Measurements from ENCODE around the gene HTATSF1.

The HTATSF1 gene

GRCh38 chrX:136497556-136498052 is at the start of gene HTATSF1:
HTATSF1 (plus strand) TSS chrX:136497592; CDS start chrX:136497685, 93 bp downstream.
- DNase-seq: no peak

- no peak for DNase-seq
Observed at GRCh38 chrX:136447968-136448367, 49.4 kb upstream of the HTATSF1 start.

DNA sequence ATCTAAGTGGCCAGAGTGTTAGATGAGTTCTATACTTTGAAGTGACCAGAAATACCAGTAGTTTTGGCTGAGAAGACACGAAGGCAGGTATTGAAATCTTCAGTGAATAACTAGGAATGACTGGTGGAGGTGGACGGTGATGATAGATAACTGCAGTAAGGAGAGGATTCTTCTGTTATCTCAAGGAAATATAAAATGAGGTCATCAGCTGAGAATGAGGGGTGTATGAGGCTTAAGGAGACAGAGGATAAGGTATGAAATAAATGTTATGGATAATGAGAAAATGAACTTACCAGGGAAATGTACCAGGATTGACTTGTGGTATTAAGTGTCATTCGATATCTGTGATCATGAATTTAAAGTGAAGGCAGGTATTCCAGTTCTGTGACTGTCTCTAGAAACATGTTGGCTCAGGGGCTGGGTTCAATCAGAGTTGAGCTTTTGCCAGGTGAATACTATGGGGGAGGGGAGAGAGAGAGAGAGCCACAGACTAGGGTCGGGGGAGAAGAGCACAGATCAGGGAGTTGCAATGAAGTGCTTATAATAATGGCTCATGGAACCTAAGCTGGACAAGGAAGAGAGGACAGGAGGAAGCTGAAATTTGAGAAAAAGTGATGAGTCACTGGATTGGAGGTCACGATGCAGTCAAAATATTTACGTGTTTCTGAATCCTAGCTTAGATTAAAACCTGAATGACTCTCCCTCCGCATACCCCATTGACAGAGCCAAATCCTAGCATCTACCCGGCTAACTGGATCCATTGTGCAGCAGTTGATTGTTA is 47.2 kb upstream of the HTATSF1 start:
- no peak for DNase-seq

- no peak for DNase-seq
Observed at GRCh38 chrX:136452614-136453013, 44.8 kb upstream of the HTATSF1 start.

GRCh38 chrX:136453114-136453513 is 44.3 kb upstream of the HTATSF1 start:
- DNase-seq: no peak

GRCh38 chrX:136453771-136454170 is 43.6 kb upstream of the HTATSF1 start:
- DNase-seq: no peak

DNA sequence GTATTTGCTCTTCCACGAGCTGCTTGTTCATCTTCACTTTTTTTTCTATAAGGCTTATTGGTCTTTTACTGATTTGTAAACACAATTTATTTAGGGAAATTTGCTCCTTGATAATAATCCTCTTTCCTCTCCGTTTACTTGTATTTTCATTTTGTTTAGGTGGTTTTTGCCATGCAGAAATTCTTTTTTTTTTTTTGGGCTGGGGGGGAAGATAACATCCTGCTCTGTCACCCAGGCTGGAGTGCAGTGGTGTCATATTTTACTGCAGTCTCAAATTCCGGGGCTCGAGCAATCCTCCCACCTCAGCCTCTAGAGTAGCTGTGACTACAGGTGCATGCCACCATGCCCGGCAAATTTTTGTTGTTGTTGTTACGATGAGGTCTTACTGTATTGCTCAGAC is 41.3 kb upstream of the HTATSF1 start:
- DNase-seq: no peak

DNA sequence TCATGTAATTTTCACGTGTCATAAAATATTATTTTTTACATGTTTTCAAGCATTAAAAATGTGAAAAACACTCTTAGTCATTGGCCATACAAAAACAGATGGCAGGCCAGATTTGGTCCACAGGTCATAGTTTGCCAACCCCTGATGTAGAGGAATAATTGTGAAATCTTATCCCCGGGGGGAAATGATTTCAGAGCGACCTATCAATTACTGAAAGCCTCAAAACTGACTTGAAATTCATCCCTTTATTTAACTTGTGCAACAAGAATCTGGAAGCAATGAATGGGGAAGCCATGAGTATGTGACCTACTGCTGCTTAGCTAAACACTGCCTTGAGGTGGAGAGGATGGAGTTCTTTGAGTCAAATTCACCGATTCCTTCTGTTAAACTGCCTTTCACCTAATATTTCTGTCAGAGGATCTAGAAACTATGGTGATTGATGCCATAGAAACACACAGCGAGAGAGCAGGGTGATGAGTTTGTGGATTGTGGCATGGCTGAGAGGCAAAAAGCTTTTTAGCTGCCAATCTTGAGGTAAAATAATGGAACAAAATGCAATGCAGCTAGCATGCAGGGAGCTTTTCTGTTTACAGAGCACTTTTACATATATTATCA is 40.0 kb upstream of the HTATSF1 start:
- no peak for DNase-seq

DNA sequence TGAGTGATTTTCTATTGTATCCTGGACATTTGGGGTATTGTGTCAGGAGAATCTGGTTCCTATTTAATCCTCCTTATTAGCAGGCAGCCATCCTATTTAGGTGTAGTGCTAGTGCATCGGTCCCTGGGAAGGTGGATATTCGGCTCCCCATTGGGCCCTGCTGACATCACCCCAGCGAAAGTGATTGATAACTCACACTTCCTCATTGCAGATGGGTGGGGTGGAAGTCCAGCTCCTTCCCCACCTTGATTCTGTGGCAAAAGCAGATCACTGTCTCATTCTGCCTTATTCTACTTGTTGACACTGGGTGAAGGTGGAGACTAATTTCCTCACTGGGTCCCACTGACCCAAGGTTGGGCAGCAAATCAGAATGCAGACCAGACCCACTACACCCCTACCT is 32.8 kb upstream of the HTATSF1 start:
- DNase-seq: no peak

DNA sequence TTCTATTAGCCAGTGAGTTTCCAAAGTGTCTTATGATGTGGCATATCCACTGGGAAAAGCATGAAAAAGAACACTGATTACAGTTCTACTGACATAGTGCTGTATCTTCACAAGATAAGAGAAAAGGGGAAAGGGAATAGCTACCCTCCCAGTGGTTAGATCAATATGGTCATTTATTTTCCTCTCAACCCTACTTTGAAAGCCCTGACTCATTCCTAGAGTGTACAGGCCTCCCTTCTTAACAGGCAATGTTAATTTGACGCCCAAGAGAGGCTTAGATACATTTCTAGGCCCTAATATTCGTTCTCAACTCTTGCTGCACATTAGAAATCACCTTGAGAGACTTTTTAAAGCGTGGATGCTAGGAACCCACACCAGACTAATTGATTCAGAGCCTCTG is 30.1 kb upstream of the HTATSF1 start:
- DNase-seq: no peak

DNA sequence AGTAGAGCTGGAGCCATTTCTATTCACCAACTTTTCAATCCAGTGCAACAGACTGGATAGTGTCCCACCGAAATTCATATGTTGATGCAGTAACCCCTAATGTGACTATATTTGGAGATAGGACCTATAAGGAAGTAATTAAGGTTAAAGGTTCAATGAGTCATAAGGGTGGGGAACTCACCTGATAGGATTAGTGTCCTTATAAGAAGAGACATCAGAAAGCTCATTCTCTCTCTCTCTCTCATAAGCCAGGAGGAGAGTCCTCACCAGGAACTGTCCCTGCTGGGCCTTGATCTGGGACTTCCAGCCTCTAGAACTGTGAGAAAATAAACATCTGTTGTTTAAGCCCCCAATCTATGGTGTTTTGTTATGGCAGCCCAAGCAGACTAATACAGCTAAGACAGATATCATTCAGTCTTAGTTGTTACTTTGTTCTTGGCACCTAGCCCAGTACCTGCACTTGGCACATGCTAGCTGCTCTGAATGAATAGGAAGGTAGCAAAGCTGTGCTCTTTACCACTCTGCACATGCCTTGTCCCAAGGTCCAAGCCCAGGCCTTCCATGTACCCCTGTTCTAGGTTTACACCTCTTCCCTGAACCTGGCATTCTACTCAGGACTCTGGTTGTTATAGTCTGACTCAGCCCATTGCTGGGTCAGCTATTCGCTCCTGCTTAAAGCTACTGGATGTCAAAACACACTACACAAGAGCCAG is 28.8 kb upstream of the HTATSF1 start:
- no peak for DNase-seq

- no peak for DNase-seq
Observed at GRCh38 chrX:136473663-136474062, 23.7 kb upstream of the HTATSF1 start.

DNA sequence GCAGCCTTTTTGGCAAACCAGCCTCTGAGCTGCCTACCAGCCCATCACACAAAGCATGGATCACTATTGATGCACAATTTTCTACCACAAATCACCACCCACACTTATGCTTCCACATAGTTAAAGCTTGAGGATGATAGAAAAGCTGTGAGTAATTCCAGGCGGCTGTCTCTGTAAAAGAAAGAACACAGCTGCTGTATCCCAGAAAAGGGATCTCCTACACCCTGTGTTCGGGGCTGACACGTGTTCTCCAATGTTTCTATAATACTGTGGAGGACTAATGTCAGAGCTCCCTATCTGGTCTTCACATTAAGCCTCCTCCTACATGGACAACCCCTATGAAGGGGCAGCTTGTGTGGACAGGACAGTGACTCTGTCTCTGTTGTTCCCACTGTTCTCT is 22.2 kb upstream of the HTATSF1 start:
- no peak for DNase-seq

- no peak for DNase-seq
Observed at GRCh38 chrX:136476501-136476900, 20.9 kb upstream of the HTATSF1 start.

GRCh38 chrX:136477026-136477425 is 20.4 kb upstream of the HTATSF1 start:
- no peak for DNase-seq

GRCh38 chrX:136480383-136480782 is 17.0 kb upstream of the HTATSF1 start:
- DNase-seq: no peak

GRCh38 chrX:136487647-136488046 is 9.7 kb upstream of the HTATSF1 start, which contains the start of gene BRS3:
BRS3 (plus strand) TSS chrX:136487947; CDS start chrX:136488115, 168 bp downstream.
- DNase-seq: no peak

- DNase-seq: no peak
Observed at GRCh38 chrX:136488706-136489105, 8.7 kb upstream of the HTATSF1 start.

GRCh38 chrX:136491832-136492231 is 5.6 kb upstream of the HTATSF1 start:
- DNase-seq: no peak

- DNase-seq: no peak
Observed at GRCh38 chrX:136493011-136493410, 4.4 kb upstream of the HTATSF1 start.

DNA sequence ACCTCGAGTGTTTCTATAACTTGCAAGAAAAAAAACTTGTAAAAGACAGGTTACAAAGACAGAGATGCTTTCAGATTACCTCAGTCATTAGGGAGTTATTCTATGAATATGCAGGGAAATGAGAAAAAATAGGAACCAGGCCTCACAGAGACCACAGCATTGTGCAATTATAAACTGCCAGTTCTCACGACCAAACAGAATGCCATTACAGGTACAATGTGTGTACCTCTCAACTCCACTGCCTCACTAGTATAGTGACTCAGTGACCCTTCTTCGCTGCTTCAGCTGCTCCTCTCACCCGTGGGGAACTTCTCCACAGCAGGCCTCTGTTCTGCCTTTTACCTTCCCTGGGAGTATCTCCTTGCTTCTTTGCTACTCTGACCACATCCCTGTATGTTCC is 2.3 kb upstream of the HTATSF1 start:
- no peak for DNase-seq

DNA sequence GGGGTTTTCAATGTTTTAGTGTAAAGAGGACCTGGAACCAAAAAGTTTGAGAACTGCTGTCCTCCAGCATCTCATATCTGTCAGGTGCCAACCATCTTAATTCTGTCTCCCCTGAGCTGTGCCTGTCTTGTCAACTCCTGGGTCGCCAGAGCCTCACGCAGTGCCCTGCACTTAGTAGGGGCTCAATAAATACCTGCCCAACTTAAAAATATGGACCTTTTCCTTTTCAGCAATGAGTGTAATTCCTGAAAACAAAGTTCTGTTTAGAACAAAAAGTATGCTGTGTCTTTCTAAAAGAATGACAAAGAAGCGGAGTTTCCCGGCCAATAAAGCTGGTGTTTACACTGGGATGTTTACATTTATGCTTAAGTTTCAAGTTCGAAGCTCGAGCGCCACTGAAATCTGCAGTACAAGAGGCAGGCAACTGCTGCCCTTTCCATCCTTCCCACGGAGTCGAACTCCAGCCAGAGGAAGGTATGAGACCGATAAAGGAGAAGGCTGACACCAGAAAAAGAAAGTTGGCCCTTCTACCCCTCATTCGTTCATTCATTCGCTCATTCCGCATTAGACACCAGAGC is 1.1 kb upstream of the HTATSF1 start:
- no peak for DNase-seq

Data from NCI-H510A treated with DMSO at 0.1 percent for 48 hours (cell line).